HEK293T (cell line): ENCODE results near the gene CELF2.

Source experiments
- BHLHE40 ChIP-seq: fragments of 450-650 bp; IDR thresholded peaks from 2 replicates; pipeline ENCODE4 v1.6.1; 2016; ENCODE audit warnings: mild to moderate bottlenecking, moderate library complexity, borderline replicate concordance
- ELF4 ChIP-seq: fragments of 450-650 bp; IDR thresholded peaks from 2 replicates; pipeline ENCODE4 v1.6.1; 2017; ENCODE audit warnings: antibody characterized with exemption
- FOXA1 ChIP-seq: fragments of 450-650 bp; IDR thresholded peaks from 2 replicates; pipeline ENCODE4 v1.6.1; 2016; ENCODE audit warnings: mild to moderate bottlenecking
- FOXK2 ChIP-seq: fragments of 450-650 bp; IDR thresholded peaks from 2 replicates; pipeline ENCODE4 v1.6.1; 2016; ENCODE audit warnings: mild to moderate bottlenecking
- FOXM1 ChIP-seq: fragments of 450-650 bp; IDR thresholded peaks from 2 replicates; pipeline ENCODE4 v1.6.1; 2017; ENCODE audit warnings: mild to moderate bottlenecking, borderline replicate concordance
- NFRKB ChIP-seq: fragments of 450-650 bp; IDR thresholded peaks from 2 replicates; pipeline ENCODE4 v1.6.1; 2016; ENCODE audit warnings: mild to moderate bottlenecking, moderate library complexity
- SP1 ChIP-seq: fragments of 450-650 bp; IDR thresholded peaks from 2 replicates; pipeline ENCODE4 v1.6.1; 2017
- SUZ12 ChIP-seq: fragments of 450-650 bp; IDR thresholded peaks from 2 replicates; pipeline ENCODE4 v1.6.1; 2016; ENCODE audit warnings: mild to moderate bottlenecking
- TF ChIP-seq, protein P1 (sequence below): fragments of 450-650 bp; IDR thresholded peaks from 2 replicates; pipeline ENCODE4 v1.6.1; 2016

DNA sequence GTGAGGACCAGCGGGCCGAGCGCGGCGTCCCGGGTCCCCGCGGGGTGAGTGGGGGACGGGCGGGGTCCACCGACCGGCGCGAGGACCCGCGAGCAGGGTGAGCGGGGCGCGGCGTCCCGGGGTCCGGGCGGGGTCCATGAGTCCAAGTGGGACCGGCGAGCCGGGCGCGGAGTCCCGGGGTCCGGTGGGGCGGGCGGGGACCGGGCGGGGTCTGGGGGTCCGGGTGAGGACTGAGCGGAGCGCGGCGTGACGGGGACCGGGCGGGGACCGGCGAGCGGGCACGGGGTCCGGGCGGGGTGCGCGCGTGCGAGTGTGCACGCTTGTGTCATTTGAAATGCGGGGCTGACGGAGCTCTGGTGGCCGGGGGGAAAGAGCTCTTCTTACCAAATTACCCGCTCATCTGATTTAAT, 765 bp downstream of the CELF2 start:
- no peak for TF ChIP-seq SUZ12
- no peak for TF ChIP-seq FOXM1
- TF ChIP-seq FOXK2, result no peak
- no peak for TF ChIP-seq FOXA1
- TF ChIP-seq NFRKB, result no peak
- TF ChIP-seq SP1, result no peak
- TF ChIP-seq, protein P1, sequence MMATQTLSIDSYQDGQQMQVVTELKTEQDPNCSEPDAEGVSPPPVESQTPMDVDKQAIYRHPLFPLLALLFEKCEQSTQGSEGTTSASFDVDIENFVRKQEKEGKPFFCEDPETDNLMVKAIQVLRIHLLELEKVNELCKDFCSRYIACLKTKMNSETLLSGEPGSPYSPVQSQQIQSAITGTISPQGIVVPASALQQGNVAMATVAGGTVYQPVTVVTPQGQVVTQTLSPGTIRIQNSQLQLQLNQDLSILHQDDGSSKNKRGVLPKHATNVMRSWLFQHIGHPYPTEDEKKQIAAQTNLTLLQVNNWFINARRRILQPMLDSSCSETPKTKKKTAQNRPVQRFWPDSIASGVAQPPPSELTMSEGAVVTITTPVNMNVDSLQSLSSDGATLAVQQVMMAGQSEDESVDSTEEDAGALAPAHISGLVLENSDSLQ, result no peak
- no peak for TF ChIP-seq ELF4
- TF ChIP-seq BHLHE40, result no peak
